Head of caudate nucleus (tissue), 42 donors: ENCODE data around the gene CCND2.

Experiments used
- DNase-seq, 42 donors: peaks; one replicate each; pipeline versions ENCODE4 v3.0.0 to v3.0.0-alpha.2; 2020 to 2021; ENCODE audit warnings: mixed read lengths in 7 of 42
- intact Hi-C: fragments of 100-400 bp; cut with DNase I; formaldehyde crosslinking; loops from one replicate; pipeline ENCODE4 v1.15.0; 2022

CCND2 gene

GRCh38 chr12:4251967-4252366, 21.6 kb upstream of the CCND2 start:
- peak in 1 of 42 donors; percentile 2 for DNase-seq
- intact Hi-C loops: no loop called here

GRCh38 chr12:4252601-4253000, 21.0 kb upstream of the CCND2 start:
- no peak for DNase-seq

GRCh38 chr12:4256043-4256826, 17.3 kb upstream of the CCND2 start:
- peak in 1 of 42 donors; percentile 6 for DNase-seq
- intact Hi-C loops: no loop called here

More at GRCh38 chr12:4252601-4253000, 21.0 kb upstream of the CCND2 start:
- intact Hi-C loops: no loop called here

GRCh38 chr12:4257442-4257841, 16.1 kb upstream of the CCND2 start:
- intact Hi-C loops: no loop called here
- DNase-seq: no peak

- no peak for DNase-seq
- intact Hi-C loops: no loop called here
Measured at GRCh38 chr12:4259099-4259498, 14.5 kb upstream of the CCND2 start.

GRCh38 chr12:4261655-4262054, 11.9 kb upstream of the CCND2 start:
- intact Hi-C loops: no loop called here
- DNase-seq: no peak

GRCh38 chr12:4265280-4265679, 8.3 kb upstream of the CCND2 start:
- DNase-seq: no peak
- intact Hi-C loops: loop anchor here (5.0 kb wide), 1 partner anchor 223 kb away; no protein-coding TSS in a partner anchor

- intact Hi-C loops: loop anchor here (5.0 kb wide), 1 partner anchor 225 kb away; no protein-coding TSS in a partner anchor
- DNase-seq: no peak
Measured at GRCh38 chr12:4266990-4267389, 6.6 kb upstream of the CCND2 start.

GRCh38 chr12:4267704-4268328, 5.7 kb upstream of the CCND2 start:
- DNase-seq: no peak
- intact Hi-C loops: loop anchor here (5.0 kb wide), 1 partner anchor 226 kb away; no protein-coding TSS in a partner anchor

GRCh38 chr12:4268329-4269181, 5.0 kb upstream of the CCND2 start:
- DNase-seq: peak in 3 of 42 donors; percentile 19 to 60 (median 29)
- intact Hi-C loops: loop anchor here (5.0 kb wide), 1 partner anchor 226 kb away; no protein-coding TSS in a partner anchor

GRCh38 chr12:4269279-4269991, 4.1 kb upstream of the CCND2 start:
- intact Hi-C loops: loop anchor here (5.0 kb wide), 1 partner anchor 227 kb away; no protein-coding TSS in a partner anchor

GRCh38 chr12:4270016-4270830, 3.3 kb upstream of the CCND2 start:
- intact Hi-C loops: no loop called here
- peak in 1 of 42 donors; percentile 47 for DNase-seq

More at GRCh38 chr12:4269279-4269991, 4.1 kb upstream of the CCND2 start:
- peak in 41 of 42 donors; percentile 50 to 91 (median 80) for DNase-seq

GRCh38 chr12:4270831-4271716, 2.5 kb upstream of the CCND2 start:
- intact Hi-C loops: no loop called here

GRCh38 chr12:4271717-4272423, 1.7 kb upstream of the CCND2 start:
- DNase-seq: peak in 38 of 42 donors; percentile 40 to 86 (median 69)
- intact Hi-C loops: no loop called here

More at GRCh38 chr12:4270831-4271716, 2.5 kb upstream of the CCND2 start:
- peak in 9 of 42 donors; percentile 33 to 61 (median 45) for DNase-seq

GRCh38 chr12:4272424-4273272, 914 bp upstream of the CCND2 start:
- intact Hi-C loops: no loop called here
- peak in 11 of 42 donors; percentile 30 to 67 (median 46) for DNase-seq
